Measurements from ENCODE around the gene NID1.

DNA sequence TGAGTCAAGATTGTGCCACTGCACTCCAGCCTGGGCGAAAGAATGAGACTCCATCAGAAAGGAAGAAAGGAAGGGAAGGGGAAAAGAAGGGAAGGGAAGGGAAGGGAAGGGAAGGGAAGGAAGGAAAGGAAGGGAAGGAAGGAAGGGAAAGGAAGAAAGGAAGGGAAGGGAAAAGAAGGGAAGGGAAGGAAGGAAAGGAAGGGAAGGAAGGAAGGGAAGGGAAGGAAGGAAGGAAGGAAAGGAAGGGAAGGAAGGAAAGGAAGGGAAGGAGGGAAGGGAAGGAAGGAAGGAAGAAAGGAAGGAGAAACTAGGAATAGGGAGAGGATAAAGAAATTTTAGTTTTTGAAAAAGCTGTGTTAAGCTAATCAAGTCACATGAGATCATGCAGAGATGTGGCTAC lies 33.4 kb upstream of the NID1 start:
- no peak for TF ChIP-seq MAX (IDR thresholded peaks at IDR 0.05)
- TF ChIP-seq RAD21 (IDR thresholded peaks at IDR 0.05; ENCODE audit: low read depth) = no peak
- no peak for TF ChIP-seq EP300 (IDR thresholded peaks at IDR 0.05; ENCODE audit: borderline replicate concordance)
- no peak for TF ChIP-seq REST (IDR thresholded peaks at IDR 0.05; ENCODE audit: low read depth)
- no peak for TF ChIP-seq CEBPB (IDR thresholded peaks at IDR 0.05)
- no peak for TF ChIP-seq YY1 (IDR thresholded peaks at IDR 0.05; ENCODE audit: low read depth)
- no peak for TF ChIP-seq TCF12 (IDR thresholded peaks at IDR 0.05; ENCODE audit: low read depth)
